HEK293 (cell line): Measurements from ENCODE around the gene NFYB.

ENCODE experiments used
- CTCF ChIA-PET: fragments of 350-600 bp; formaldehyde crosslinking; extraction: SDS; loops from one replicate; lab custom pipeline; 2021; ENCODE audit warnings: antibody characterized with exemption; lab: Yijun Ruan, JAX
- POLR2A ChIA-PET: fragments of 300-600 bp; formaldehyde crosslinking; extraction: SDS; loops from one replicate; lab custom pipeline; 2020; ENCODE audit warnings: antibody characterized with exemption, inconsistent platforms; lab: Yijun Ruan, JAX
- H3K27ac ChIP-seq: fragments of 200-500 bp; sonication (Bioruptor generic); 2 replicates; pipeline ENCODE4 v1.5.1; 2014; ENCODE audit warnings: low read depth, low read length, control low read depth, inconsistent platforms; ENCODE audit errors: extremely low read depth
- H3K36me3 ChIP-seq, 2 experiments: fragments of 200-500 bp in 1 of 2; sonication (Bioruptor generic) in 1 of 2; 1 replicate in 1 of 2; 2 replicates in 1 of 2; pipeline ENCODE4 v1.5.1; 2014 to 2017; ENCODE audit warnings: inconsistent platforms in 2 of 2, low read length in 2 of 2; ENCODE audit not compliant: control insufficient read depth in 2 of 2, insufficient read depth in 1 of 2
- H3K4me1 ChIP-seq: fragments of 200-500 bp; sonication (Bioruptor generic); 2 replicates; pipeline ENCODE4 v1.5.1; 2014; ENCODE audit warnings: mild to moderate bottlenecking, low read length, inconsistent platforms; ENCODE audit not compliant: control insufficient read depth, insufficient read depth
- H3K4me3 ChIP-seq: 2 replicates; pipeline ENCODE4 v1.5.1; 2011; ENCODE audit warnings: low read depth, mild to moderate bottlenecking, control low read depth, low read length, moderate library complexity
- H3K9me3 ChIP-seq: fragments of 200-500 bp; sonication (Bioruptor generic); 2 replicates; pipeline ENCODE4 v1.5.1; 2014; ENCODE audit warnings: low read depth, low read length, inconsistent platforms; ENCODE audit not compliant: control insufficient read depth, insufficient read depth
- AEBP2 ChIP-seq: fragments of 450-650 bp; formaldehyde crosslinking; IDR thresholded peaks from 2 replicates; pipeline ENCODE4 v1.5.1; 2016; ENCODE audit warnings: missing biosample characterization, missing genetic modification characterization, borderline replicate concordance
- BCL6B ChIP-seq: fragments of 450-650 bp; formaldehyde crosslinking; IDR thresholded peaks from 2 replicates; pipeline ENCODE4 v1.5.1; 2017; ENCODE audit warnings: missing biosample characterization, missing genetic modification characterization
- GLIS1 ChIP-seq: fragments of 450-650 bp; formaldehyde crosslinking; IDR thresholded peaks from 2 replicates; pipeline ENCODE4 v1.5.1; 2016; ENCODE audit warnings: missing biosample characterization, missing genetic modification characterization
- GLIS2 ChIP-seq: fragments of 450-650 bp; formaldehyde crosslinking; IDR thresholded peaks from 2 replicates; pipeline ENCODE4 v1.5.1; 2016; ENCODE audit warnings: missing biosample characterization, missing genetic modification characterization
- HOXC10 ChIP-seq: sonication (generic); formaldehyde crosslinking; IDR thresholded peaks from 2 replicates; pipeline ENCODE4 v1.8.1; 2023; ENCODE audit warnings: mild to moderate bottlenecking, missing genetic modification reagents
- PATZ1 ChIP-seq: fragments of 450-650 bp; formaldehyde crosslinking; IDR thresholded peaks from 2 replicates; pipeline ENCODE4 v1.5.1; 2016; ENCODE audit warnings: missing biosample characterization, missing genetic modification characterization
- ZBTB7A ChIP-seq: fragments of 450-650 bp; formaldehyde crosslinking; IDR thresholded peaks from 2 replicates; pipeline ENCODE4 v1.5.1; 2016; ENCODE audit warnings: low read depth, missing biosample characterization, missing genetic modification characterization
- ZFP37 ChIP-seq: fragments of 450-650 bp; formaldehyde crosslinking; IDR thresholded peaks from 2 replicates; pipeline ENCODE4 v1.5.1; 2016; ENCODE audit warnings: missing biosample characterization, missing genetic modification characterization
- ZNF10 ChIP-seq: fragments of 450-650 bp; formaldehyde crosslinking; IDR thresholded peaks from 2 replicates; pipeline ENCODE4 v1.5.1; 2017; ENCODE audit warnings: missing biosample characterization, missing genetic modification characterization
- ZNF157 ChIP-seq: fragments of 450-650 bp; formaldehyde crosslinking; IDR thresholded peaks from 2 replicates; pipeline ENCODE4 v1.5.1; 2016; ENCODE audit warnings: missing biosample characterization, missing genetic modification characterization
- ZNF184 ChIP-seq: fragments of 450-650 bp; IDR thresholded peaks from 2 replicates; pipeline ENCODE4 v1.5.1; 2018; ENCODE audit warnings: missing biosample characterization, mild to moderate bottlenecking, missing genetic modification characterization
- ZNF280D ChIP-seq: fragments of 450-650 bp; formaldehyde crosslinking; IDR thresholded peaks from 2 replicates; pipeline ENCODE4 v1.5.1; 2016; ENCODE audit warnings: missing biosample characterization, missing genetic modification characterization
- ZNF555 ChIP-seq: fragments of 450-650 bp; formaldehyde crosslinking; conservative IDR thresholded peaks from 2 replicates; pipeline ENCODE4 v1.5.1; 2017; ENCODE audit warnings: missing biosample characterization, mild to moderate bottlenecking, missing genetic modification characterization, inconsistent platforms
- ZNF639 ChIP-seq: fragments of 450-650 bp; formaldehyde crosslinking; IDR thresholded peaks from 2 replicates; pipeline ENCODE4 v1.5.1; 2016; ENCODE audit warnings: missing biosample characterization, missing genetic modification characterization
- ZNF704 ChIP-seq: fragments of 450-650 bp; formaldehyde crosslinking; IDR thresholded peaks from 2 replicates; pipeline ENCODE4 v1.5.1; 2016; ENCODE audit warnings: missing biosample characterization, missing genetic modification characterization
- ZNF747 ChIP-seq: fragments of 450-650 bp; formaldehyde crosslinking; IDR thresholded peaks from 2 replicates; pipeline ENCODE4 v1.5.1; 2016; ENCODE audit warnings: missing biosample characterization, missing genetic modification characterization
- ZSCAN23 ChIP-seq: fragments of 450-650 bp; formaldehyde crosslinking; IDR thresholded peaks from 2 replicates; pipeline ENCODE4 v1.5.1; 2016; ENCODE audit warnings: missing biosample characterization, missing genetic modification characterization

NFYB gene

GRCh38 chr12:104150416-104150815, 12.4 kb upstream of the NFYB start:
- POLR2A ChIA-PET = no interaction called here
- CTCF ChIA-PET = interaction anchor here (0.6 to 0.7 kb wide), 2 partner anchors 205 to 622 kb away, joined by 3 read pairs; no protein-coding TSS in a partner anchor

More at GRCh38 chr12:104150416-104150815, 12.4 kb upstream of the NFYB start:
- Histone ChIP-seq H3K9me3 (no peaks in the 10 kb centered on the region), H3K36me3 (no peaks in the 10 kb centered on the region), H3K27ac (no peak overlapping the region), H3K4me1 (no peaks in the 10 kb centered on the region), H3K4me3 (no peak overlapping the region)
- TF ChIP-seq ZNF555 (tag by site-specific recombination) (no peak), ZNF704 (tag by site-specific recombination) (no peak), ZNF184 (no peak), ZNF639 (tag by site-specific recombination) (no peak), HOXC10 (no peak), ZNF747 (tag by site-specific recombination) (no peak), AEBP2 (tag by site-specific recombination) (no peak), ZNF157 (tag by site-specific recombination) (no peak), GLIS1 (tag by site-specific recombination) (no peak), ZNF280D (tag by site-specific recombination) (no peak), ZNF10 (tag by site-specific recombination) (no peak), ZBTB7A (tag by site-specific recombination) (no peak), PATZ1 (tag by site-specific recombination) (no peak), ZSCAN23 (no peak), GLIS2 (tag by site-specific recombination) (no peak), ZFP37 (tag by site-specific recombination) (no peak), BCL6B (tag by site-specific recombination) (no peak)
